Breast epithelium (tissue), 3 donors: ENCODE results near the gene HDAC7.

Experiments used
- CTCF ChIP-seq, 3 donors: fragments of 450-650 bp; IDR thresholded peaks; one replicate each; pipeline ENCODE4 v1.5.1; 2016 to 2017; ENCODE audit warnings: antibody characterized with exemption in 3 of 3, mild to moderate bottlenecking in 3 of 3, moderate library complexity in 3 of 3
- POLR2A ChIP-seq: fragments of 450-650 bp; IDR thresholded peaks from one replicate; pipeline ENCODE4 v1.6.1; 2016; ENCODE audit warnings: antibody characterized with exemption, mild to moderate bottlenecking, moderate library complexity
- POLR2AphosphoS5 ChIP-seq, 3 donors: sonication (generic); formaldehyde crosslinking; IDR thresholded peaks; one replicate each; pipeline ENCODE4 v1.6.1; 2017; ENCODE audit warnings: antibody characterized with exemption in 3 of 3

DNA sequence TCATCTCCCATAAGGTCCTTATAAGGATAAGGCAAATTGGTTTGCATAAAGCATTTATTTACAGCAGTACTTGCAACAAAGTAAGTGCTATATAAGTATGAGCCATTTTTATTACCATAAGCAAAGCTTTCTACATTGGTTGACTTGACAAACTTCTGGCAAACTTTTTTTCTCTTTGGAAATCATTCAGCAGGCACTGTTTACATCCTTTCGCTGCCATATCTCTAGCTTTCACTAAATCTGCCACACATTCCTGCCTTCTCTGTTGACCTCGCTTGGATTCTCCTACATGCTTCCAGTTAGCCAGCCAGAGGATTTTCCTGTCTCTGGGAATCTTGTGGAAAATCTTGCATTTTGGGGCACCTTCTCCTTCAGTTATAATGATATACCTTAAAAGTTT is 21.8 kb upstream of the HDAC7 start:
- TF ChIP-seq CTCF (IDR thresholded peaks at IDR 0.05) = no peak
- TF ChIP-seq POLR2AphosphoS5 (IDR thresholded peaks at IDR 0.05) = no peak
- no peak for TF ChIP-seq POLR2A
